GM23248 (cell line): ENCODE results near the gene HHLA2.

ENCODE experiments used
- EZH2 ChIP-seq: fragments of 200-600 bp; sonication (generic); IDR thresholded peaks from 2 replicates; pipeline ENCODE4 v1.6.1; 2018; ENCODE audit warnings: antibody characterized with exemption, mild to moderate bottlenecking; ENCODE audit not compliant: insufficient read depth, poor library complexity, severe bottlenecking
- EZH2phosphoT487 ChIP-seq: fragments of 200-600 bp; sonication (generic); IDR thresholded peaks from 2 replicates; pipeline ENCODE4 v1.6.1; 2018; ENCODE audit warnings: antibody characterized with exemption, moderate library complexity, mild to moderate bottlenecking, low read depth; ENCODE audit not compliant: insufficient read depth

GRCh38 chr3:108359011-108359410 lies 62.7 kb downstream of the HHLA2 start:
- no peak for TF ChIP-seq EZH2phosphoT487
- no peak for TF ChIP-seq EZH2
